Astrocyte of the cerebellum (primary cell): ENCODE measurements around the gene COMMD3.
A peak's percentile ranks its signal among the peaks of the same experiment; 100 is the strongest.

Source experiments
- DNase-seq: peaks from one replicate; pipeline ENCODE4 v3.0.0-alpha.2; 2011; ENCODE audit warnings: low read depth
- H3K4me3 ChIP-seq: 2 replicates; pipeline ENCODE4 v1.5.1; 2011; ENCODE audit warnings: mild to moderate bottlenecking, low read depth, low read length, moderate library complexity
- in situ Hi-C: cut with HindIII; loops from 2 replicates; pipeline ENCODE4 v1.10.0; 2017; ENCODE audit warnings: low sequenced_read_pairs
- TF ChIP-seq, protein P1 (sequence below): IDR thresholded peaks from 2 replicates; pipeline ENCODE4 v1.5.1; 2012; ENCODE audit warnings: low read length, low read depth, moderate library complexity, mild to moderate bottlenecking; ENCODE audit errors: missing control alignments

COMMD3 gene

DNA sequence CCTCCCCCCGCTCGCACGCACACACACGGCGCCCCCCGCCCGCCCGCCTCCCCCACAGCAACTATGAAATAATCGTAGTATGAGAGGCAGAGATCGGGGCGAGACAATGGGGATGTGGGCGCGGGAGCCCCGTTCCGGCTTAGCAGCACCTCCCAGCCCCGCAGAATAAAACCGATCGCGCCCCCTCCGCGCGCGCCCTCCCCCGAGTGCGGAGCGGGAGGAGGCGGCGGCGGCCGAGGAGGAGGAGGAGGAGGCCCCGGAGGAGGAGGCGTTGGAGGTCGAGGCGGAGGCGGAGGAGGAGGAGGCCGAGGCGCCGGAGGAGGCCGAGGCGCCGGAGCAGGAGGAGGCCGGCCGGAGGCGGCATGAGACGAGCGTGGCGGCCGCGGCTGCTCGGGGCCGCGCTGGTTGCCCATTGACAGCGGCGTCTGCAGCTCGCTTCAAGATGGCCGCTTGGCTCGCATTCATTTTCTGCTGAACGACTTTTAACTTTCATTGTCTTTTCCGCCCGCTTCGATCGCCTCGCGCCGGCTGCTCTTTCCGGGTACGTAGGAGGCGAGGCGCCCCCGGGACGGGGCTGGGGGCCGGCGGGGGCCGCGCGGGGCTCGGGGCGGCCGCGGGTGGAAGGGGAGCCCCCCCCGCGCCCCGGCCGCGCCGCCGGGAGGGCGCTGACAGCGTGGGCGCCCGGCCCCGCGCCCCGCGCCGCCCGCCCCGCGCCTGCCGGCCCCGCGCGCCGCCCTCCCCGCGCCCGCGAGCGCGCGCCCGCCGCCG, 5.2 kb downstream of the COMMD3 start:
- in situ Hi-C loops, result loop anchor here (25.0 kb wide), 1 partner anchor 241 kb away; no protein-coding TSS in a partner anchor
- TF ChIP-seq, protein P1, sequence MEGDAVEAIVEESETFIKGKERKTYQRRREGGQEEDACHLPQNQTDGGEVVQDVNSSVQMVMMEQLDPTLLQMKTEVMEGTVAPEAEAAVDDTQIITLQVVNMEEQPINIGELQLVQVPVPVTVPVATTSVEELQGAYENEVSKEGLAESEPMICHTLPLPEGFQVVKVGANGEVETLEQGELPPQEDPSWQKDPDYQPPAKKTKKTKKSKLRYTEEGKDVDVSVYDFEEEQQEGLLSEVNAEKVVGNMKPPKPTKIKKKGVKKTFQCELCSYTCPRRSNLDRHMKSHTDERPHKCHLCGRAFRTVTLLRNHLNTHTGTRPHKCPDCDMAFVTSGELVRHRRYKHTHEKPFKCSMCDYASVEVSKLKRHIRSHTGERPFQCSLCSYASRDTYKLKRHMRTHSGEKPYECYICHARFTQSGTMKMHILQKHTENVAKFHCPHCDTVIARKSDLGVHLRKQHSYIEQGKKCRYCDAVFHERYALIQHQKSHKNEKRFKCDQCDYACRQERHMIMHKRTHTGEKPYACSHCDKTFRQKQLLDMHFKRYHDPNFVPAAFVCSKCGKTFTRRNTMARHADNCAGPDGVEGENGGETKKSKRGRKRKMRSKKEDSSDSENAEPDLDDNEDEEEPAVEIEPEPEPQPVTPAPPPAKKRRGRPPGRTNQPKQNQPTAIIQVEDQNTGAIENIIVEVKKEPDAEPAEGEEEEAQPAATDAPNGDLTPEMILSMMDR, result no peak
- peak; percentile 46 for DNase-seq
- H3K4me3 ChIP-seq, result peak overlapping the region; percentile 73

DNA sequence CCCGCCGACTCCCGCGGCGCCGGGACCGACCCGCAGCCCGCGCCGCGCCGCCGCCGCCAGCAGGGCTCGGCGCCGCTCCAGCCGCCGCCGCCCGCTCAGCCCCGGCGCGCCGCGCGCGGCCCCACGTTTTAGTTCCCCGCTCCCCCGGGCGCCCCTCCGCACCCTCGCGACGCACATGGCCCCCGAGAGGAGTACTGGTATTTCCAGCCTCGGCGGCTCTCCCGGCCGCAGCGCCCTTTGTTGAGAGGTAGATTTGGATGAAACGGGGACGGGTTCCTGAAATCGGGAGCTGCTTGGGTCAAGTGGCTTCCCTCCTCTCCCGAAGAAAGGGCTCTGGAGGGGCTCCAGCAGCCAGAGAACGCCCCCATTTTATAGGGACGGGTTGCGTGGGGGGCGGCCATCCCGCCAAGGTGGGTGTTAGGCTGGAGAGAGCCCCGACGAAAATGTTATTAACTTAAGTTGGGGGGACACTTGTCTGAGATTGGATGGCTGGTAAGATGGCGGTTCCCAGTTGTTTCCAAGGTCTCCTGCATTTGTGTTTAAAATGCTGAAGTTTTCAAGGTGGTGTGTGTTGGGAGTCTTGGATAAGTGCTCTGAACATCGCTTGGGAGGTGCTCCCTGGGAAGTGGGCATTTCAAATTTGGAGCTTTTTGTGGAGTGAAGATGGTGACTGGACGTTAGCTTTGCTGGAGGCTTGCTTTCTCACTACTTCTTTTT, 5.9 kb downstream of the COMMD3 start:
- in situ Hi-C loops, result loop anchor here (25.0 kb wide), 1 partner anchor 240 kb away; no protein-coding TSS in a partner anchor
- no peak for DNase-seq
- TF ChIP-seq, protein P1, result no peak

DNA sequence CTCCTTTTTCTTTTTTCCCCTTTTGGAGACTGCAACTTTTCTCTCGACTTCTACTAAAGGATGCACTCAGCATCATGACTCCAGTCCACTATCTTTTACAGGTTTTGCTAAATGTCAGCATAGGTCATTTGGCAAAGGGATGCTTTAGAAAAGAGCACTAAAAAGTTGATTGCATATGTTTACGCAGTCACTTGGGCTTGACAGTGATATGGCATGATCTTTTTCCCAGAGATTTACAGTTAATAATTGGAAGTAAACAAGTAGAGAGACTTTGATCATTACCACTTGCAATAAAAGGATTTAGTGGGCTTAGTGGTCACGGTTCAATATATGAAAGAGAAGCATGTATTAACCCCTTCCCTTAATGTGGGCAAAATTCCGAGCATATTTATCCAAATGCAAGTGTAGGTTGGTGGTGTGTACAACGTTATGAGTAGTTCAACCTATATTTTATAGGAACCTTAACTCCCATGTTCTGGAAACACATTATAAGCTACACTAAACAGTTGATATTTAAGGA, 6.5 kb downstream of the COMMD3 start:
- in situ Hi-C loops, result loop anchor here (25.0 kb wide), 1 partner anchor 240 kb away; no protein-coding TSS in a partner anchor
- H3K4me3 ChIP-seq, result peak overlapping the region; percentile 59
- no peak for DNase-seq

More for the DNA sequence above, 5.9 kb downstream of the COMMD3 start:
- H3K4me3 ChIP-seq, result peak overlapping the region; percentile 59

DNA sequence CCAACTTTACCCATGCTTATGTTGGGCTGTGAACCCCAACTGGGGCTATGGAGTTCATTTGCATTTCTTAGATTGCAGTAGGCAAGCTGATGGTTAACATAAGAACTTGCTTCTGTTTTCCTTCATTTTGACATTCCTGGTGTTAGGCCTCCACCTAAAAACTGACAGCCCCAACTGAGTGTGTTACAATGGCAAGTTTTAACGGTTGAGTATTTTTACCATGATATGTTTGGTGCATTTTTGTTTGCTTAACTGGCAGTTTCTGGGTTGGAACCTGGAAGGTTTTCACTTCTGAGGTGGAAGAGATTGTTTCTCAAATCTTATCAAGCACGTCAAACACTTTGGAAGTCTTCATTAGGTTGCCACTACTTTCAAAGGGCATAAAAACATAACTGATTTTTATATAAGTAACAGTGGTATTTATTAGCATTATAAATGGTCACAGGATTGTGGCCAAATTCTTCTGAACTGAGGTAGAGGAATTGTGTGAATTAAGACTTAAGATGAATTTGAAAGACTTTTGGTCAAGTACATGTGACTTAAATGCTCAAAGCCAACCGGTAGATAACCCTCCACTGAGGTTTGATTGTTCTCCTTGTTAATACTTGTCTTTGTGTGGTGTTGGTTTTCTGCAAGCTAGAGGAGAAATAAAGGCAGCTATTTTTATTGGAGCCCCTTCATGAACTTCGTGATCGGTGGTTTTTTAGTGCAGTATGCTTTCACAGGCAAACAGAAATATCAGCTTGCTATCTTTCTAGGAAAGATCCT, 7.5 kb downstream of the COMMD3 start:
- in situ Hi-C loops, result loop anchor here (25.0 kb wide), 1 partner anchor 239 kb away; no protein-coding TSS in a partner anchor
- DNase-seq, result no peak
- TF ChIP-seq, protein P1, result no peak
- H3K4me3 ChIP-seq, result no peak overlapping the region

More for the DNA sequence above, 6.5 kb downstream of the COMMD3 start:
- TF ChIP-seq, protein P1, result no peak

DNA sequence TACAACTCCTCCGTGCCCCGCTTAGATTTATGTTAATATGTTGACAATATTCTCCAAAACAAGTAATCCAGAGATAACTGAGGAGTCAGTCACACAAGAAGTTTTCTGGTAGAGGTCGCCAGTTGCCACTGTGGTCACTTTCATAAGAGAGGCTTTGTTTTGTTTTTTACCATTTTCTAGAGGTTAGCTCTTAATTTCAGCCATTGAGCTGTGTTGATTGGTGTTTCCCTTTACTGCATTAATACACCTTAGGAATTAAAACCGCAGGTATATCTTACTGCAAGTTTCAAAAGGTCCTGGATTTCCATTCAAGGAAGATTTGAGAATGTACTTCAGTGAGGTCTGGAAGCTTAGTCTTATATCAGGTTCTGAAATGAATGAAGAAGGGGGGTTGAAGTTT, 8.2 kb downstream of the COMMD3 start:
- DNase-seq, result no peak
- H3K4me3 ChIP-seq, result no peak overlapping the region
- TF ChIP-seq, protein P1, result no peak
- in situ Hi-C loops, result loop anchor here (25.0 kb wide), 1 partner anchor 238 kb away; no protein-coding TSS in a partner anchor

DNA sequence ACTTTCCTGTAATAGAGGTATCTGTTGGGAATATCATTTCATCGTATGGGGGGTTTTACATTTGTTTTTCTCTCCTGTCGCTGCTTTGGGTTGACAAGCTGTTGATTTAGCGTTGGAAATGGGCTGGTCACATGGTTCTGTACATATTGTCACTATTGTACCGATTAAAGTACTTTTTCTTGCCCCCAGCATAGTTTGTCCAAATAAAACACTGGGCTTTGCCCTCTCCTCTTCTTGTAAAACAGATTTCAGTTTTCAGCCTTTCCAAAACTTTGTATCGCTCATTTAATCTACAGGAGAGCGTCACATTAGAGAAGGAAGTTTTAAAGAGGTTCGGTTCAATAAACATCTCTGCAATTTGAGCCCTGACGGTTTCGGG, 8.7 kb downstream of the COMMD3 start:
- TF ChIP-seq, protein P1, result no peak
- H3K4me3 ChIP-seq, result peak overlapping the region; percentile 53
- no peak for DNase-seq
- in situ Hi-C loops, result loop anchor here (25.0 kb wide), 1 partner anchor 237 kb away; no protein-coding TSS in a partner anchor
